Measurements from ENCODE around the gene WAPL. TPM values are rescaled to one million over a fixed set of nuclear protein-coding genes. Genes with fewer than 3 reads are reported as not detected.

The WAPL gene
- total and polyA plus RNA-seq, 9 donors = 15.3 to 33.3 (median 30.5) TPM

GRCh38 chr10:86401588-86402282, 119.9 kb downstream of the WAPL start:
- intact Hi-C loops (cut with DNase I) = loop anchor here in 2 of 4 donors (5.0 to 10.0 kb wide), 2 partner anchors 183 to 186 kb away; no protein-coding TSS in a partner anchor

GRCh38 chr10:86400705-86401587, 120.6 kb downstream of the WAPL start:
- peak; percentile 17 to 57 (median 42) for DNase-seq
- H3K9me3 ChIP-seq = no peaks in the 10 kb centered on the region
- H3K27me3 ChIP-seq = no peaks in the 10 kb centered on the region
- H3K36me3 ChIP-seq = no peaks in the 10 kb centered on the region
- H3K27ac ChIP-seq = peak overlapping the region; percentile 35 to 53
- intact Hi-C loops (cut with DNase I) = loop anchor here in 2 of 4 donors (5.0 to 10.0 kb wide), 2 partner anchors 184 to 186 kb away; no protein-coding TSS in a partner anchor
- TF ChIP-seq POLR2A (IDR thresholded peaks at IDR 0.05) (no peak), CTCF (IDR thresholded peaks at IDR 0.05) (no peak), EP300 (IDR thresholded peaks at IDR 0.05) (no peak)
- H3K4me3 ChIP-seq = peak overlapping the region; percentile 63
- peaks cover 10% of the 10 kb centered on the region for H3K4me1 ChIP-seq (ENCODE audit: insufficient read depth)
- 0 to 1% (median 1%) methylated on average over 76 of the region's 76 CpGs for WGBS, 3 donors

More at GRCh38 chr10:86401588-86402282, 119.9 kb downstream of the WAPL start:
- no peak for TF ChIP-seq POLR2A (IDR thresholded peaks at IDR 0.05)
- no peak for TF ChIP-seq CTCF (IDR thresholded peaks at IDR 0.05)
- TF ChIP-seq EP300 (IDR thresholded peaks at IDR 0.05) = no peak
- Histone ChIP-seq H3K4me1 (ENCODE audit: insufficient read depth) (peaks cover 10% of the 10 kb centered on the region), H3K36me3 (no peaks in the 10 kb centered on the region), H3K27ac (peak overlapping the region in 1 of 2 donors; percentile 35), H3K9me3 (no peaks in the 10 kb centered on the region), H3K4me3 (peak overlapping the region; percentile 63), H3K27me3 (no peaks in the 10 kb centered on the region)
- peak in 4 of 5 donors; percentile 13 to 40 (median 26) for DNase-seq
- WGBS, 3 donors = 5 to 7% (median 6%) methylated on average over 25 to 27 of the region's 27 CpGs

GRCh38 chr10:86399879-86400704, 121.5 kb downstream of the WAPL start:
- Histone ChIP-seq H3K36me3 (no peaks in the 10 kb centered on the region), H3K4me3 (peak overlapping the region; percentile 63), H3K9me3 (no peaks in the 10 kb centered on the region), H3K27me3 (no peaks in the 10 kb centered on the region), H3K27ac (peak overlapping the region; percentile 35 to 53), H3K4me1 (ENCODE audit: insufficient read depth) (peaks cover 10% of the 10 kb centered on the region)
- TF ChIP-seq POLR2A (IDR thresholded peaks at IDR 0.05) = no peak
- peak; percentile 64 to 75 (median 68) for TF ChIP-seq CTCF (IDR thresholded peaks at IDR 0.05)
- no peak for TF ChIP-seq EP300 (IDR thresholded peaks at IDR 0.05)
- WGBS, 3 donors = 0 to 1% (median 1%) methylated on average over 48 to 90 of the region's 90 CpGs
- DNase-seq = peak; percentile 84 to 93 (median 88)
- intact Hi-C loops (cut with DNase I) = loop anchor here (1.0 to 10.0 kb wide), 3 partner anchors 185 to 187 kb away; no protein-coding TSS in a partner anchor

Data from ovary (tissue), 9 donors.